Astrocyte of the cerebellum (primary cell): ENCODE results near the gene CDH15.

Experiments used
- DNase-seq: peaks from one replicate; pipeline ENCODE4 v3.0.0-alpha.2; 2011; ENCODE audit warnings: low read depth
- H3K4me3 ChIP-seq: 2 replicates; pipeline ENCODE4 v1.5.1; 2011; ENCODE audit warnings: mild to moderate bottlenecking, low read depth, low read length, moderate library complexity
- CTCF ChIP-seq: IDR thresholded peaks from 2 replicates; pipeline ENCODE4 v1.5.1; 2012; ENCODE audit warnings: low read length, low read depth, moderate library complexity, mild to moderate bottlenecking; ENCODE audit errors: missing control alignments
- in situ Hi-C: cut with HindIII; loops from 2 replicates; pipeline ENCODE4 v1.10.0; 2017; ENCODE audit warnings: low sequenced_read_pairs

Gene CDH15

GRCh38 chr16:89131783-89132182 is 39.8 kb upstream of the CDH15 start:
- in situ Hi-C loops, result no loop called here
- H3K4me3 ChIP-seq, result no peak overlapping the region
- no peak for TF ChIP-seq CTCF
- no peak for DNase-seq

- in situ Hi-C loops, result no loop called here
- TF ChIP-seq CTCF, result no peak
- H3K4me3 ChIP-seq, result no peak overlapping the region
- DNase-seq, result no peak
Observed at GRCh38 chr16:89132194-89133005, 39.1 kb upstream of the CDH15 start.

GRCh38 chr16:89133457-89134127 is 38.0 kb upstream of the CDH15 start:
- DNase-seq, result no peak
- H3K4me3 ChIP-seq, result no peak overlapping the region
- in situ Hi-C loops, result no loop called here
- no peak for TF ChIP-seq CTCF

- DNase-seq, result no peak
- H3K4me3 ChIP-seq, result no peak overlapping the region
- TF ChIP-seq CTCF, result no peak
- in situ Hi-C loops, result no loop called here
Observed at GRCh38 chr16:89134269-89134668, 37.3 kb upstream of the CDH15 start.

- in situ Hi-C loops, result no loop called here
- no peak for DNase-seq
- H3K4me3 ChIP-seq, result no peak overlapping the region
- TF ChIP-seq CTCF, result no peak
Observed at GRCh38 chr16:89135166-89135565, 36.4 kb upstream of the CDH15 start.

- no peak for TF ChIP-seq CTCF
- no peak for DNase-seq
- in situ Hi-C loops, result no loop called here
- no peak overlapping the region for H3K4me3 ChIP-seq
Observed at GRCh38 chr16:89135971-89136765, 35.4 kb upstream of the CDH15 start.
